Skeletal muscle cell (primary cell): ENCODE measurements around the gene TMEM200C.

Experiments
- DNase-seq: peaks from one replicate; pipeline ENCODE4 v3.0.0-alpha.2; 2010; ENCODE audit warnings: low read depth
- H3K4me3 ChIP-seq: 2 replicates; pipeline ENCODE4 v1.5.1; 2011; ENCODE audit warnings: low read depth, mild to moderate bottlenecking, control low read depth, low read length, moderate library complexity

TMEM200C gene

GRCh38 chr18:5895299-5895875 is at the start of gene TMEM200C:
Gene TMEM200C, minus strand, starts transcription at chr18:5895522. Its CDS starts 3,459 bp downstream, at chr18:5892063.
- no peak for DNase-seq
- peak within 1 kb of the TSS; percentile 42 for H3K4me3 ChIP-seq

GRCh38 chr18:5944448-5944847 is 49.1 kb upstream of the TMEM200C start:
- no peak overlapping the region for H3K4me3 ChIP-seq
- DNase-seq = no peak

GRCh38 chr18:5943514-5943913 is 48.2 kb upstream of the TMEM200C start:
- no peak overlapping the region for H3K4me3 ChIP-seq
- no peak for DNase-seq

- no peak for DNase-seq
- no peak overlapping the region for H3K4me3 ChIP-seq
Measured at GRCh38 chr18:5942591-5942990, 47.3 kb upstream of the TMEM200C start.

GRCh38 chr18:5941890-5942289 is 46.6 kb upstream of the TMEM200C start:
- DNase-seq = no peak
- no peak overlapping the region for H3K4me3 ChIP-seq

- no peak for DNase-seq
- H3K4me3 ChIP-seq = no peak overlapping the region
Measured at GRCh38 chr18:5939801-5940667, 44.7 kb upstream of the TMEM200C start.

GRCh38 chr18:5937795-5938194 is 42.5 kb upstream of the TMEM200C start:
- DNase-seq = no peak
- H3K4me3 ChIP-seq = no peak overlapping the region

- no peak overlapping the region for H3K4me3 ChIP-seq
- DNase-seq = no peak
Measured at GRCh38 chr18:5937121-5937520, 41.8 kb upstream of the TMEM200C start.

GRCh38 chr18:5930789-5931188 is 35.5 kb upstream of the TMEM200C start:
- H3K4me3 ChIP-seq = no peak overlapping the region
- no peak for DNase-seq

- H3K4me3 ChIP-seq = no peak overlapping the region
- no peak for DNase-seq
Measured at GRCh38 chr18:5918205-5918858, 23.0 kb upstream of the TMEM200C start.

- DNase-seq = no peak
- H3K4me3 ChIP-seq = no peak overlapping the region
Measured at GRCh38 chr18:5914951-5915350, 19.6 kb upstream of the TMEM200C start.

GRCh38 chr18:5914016-5914415 is 18.7 kb upstream of the TMEM200C start:
- no peak overlapping the region for H3K4me3 ChIP-seq
- DNase-seq = no peak

GRCh38 chr18:5912566-5912965 is 17.2 kb upstream of the TMEM200C start:
- DNase-seq = no peak
- H3K4me3 ChIP-seq = no peak overlapping the region

GRCh38 chr18:5909125-5909524 is 13.8 kb upstream of the TMEM200C start:
- H3K4me3 ChIP-seq = no peak overlapping the region
- no peak for DNase-seq

- DNase-seq = no peak
- no peak overlapping the region for H3K4me3 ChIP-seq
Measured at GRCh38 chr18:5903386-5903785, 8.1 kb upstream of the TMEM200C start.

- no peak overlapping the region for H3K4me3 ChIP-seq
- no peak for DNase-seq
Measured at GRCh38 chr18:5900262-5900661, 4.9 kb upstream of the TMEM200C start.

- no peak for DNase-seq
- no peak overlapping the region for H3K4me3 ChIP-seq
Measured at GRCh38 chr18:5899835-5900234, 4.5 kb upstream of the TMEM200C start.

GRCh38 chr18:5895876-5896740 is 786 bp upstream of the TMEM200C start:
- peak overlapping the region; percentile 42 for H3K4me3 ChIP-seq
- no peak for DNase-seq

- no peak for DNase-seq
- peak overlapping the region; percentile 34 for H3K4me3 ChIP-seq
Measured at GRCh38 chr18:5894611-5895298, 567 bp downstream of the TMEM200C start.
